GM19395 (cell line): ENCODE data around the gene GSK3A.

ENCODE experiments used
- ATAC-seq: cut with Tn5 transposase; IDR thresholded peaks from one replicate; pipeline ENCODE4 v1.9.1; 2021; ENCODE audit warnings: mild to moderate bottlenecking, moderate library complexity; ENCODE audit not compliant: unreplicated experiment

The GSK3A gene

GRCh38 chr19:42249769-42250168 is 7.4 kb upstream of the GSK3A start:
- ATAC-seq: no peak

GRCh38 chr19:42249149-42249750 is 6.8 kb upstream of the GSK3A start:
- no peak for ATAC-seq

- ATAC-seq: no peak
Measured at GRCh38 chr19:42248270-42249148, 6.1 kb upstream of the GSK3A start.

GRCh38 chr19:42247640-42248199 is 5.3 kb upstream of the GSK3A start:
- no peak for ATAC-seq

- no peak for ATAC-seq
Measured at GRCh38 chr19:42246922-42247639, 4.7 kb upstream of the GSK3A start.

GRCh38 chr19:42246143-42246921 is 3.9 kb upstream of the GSK3A start:
- ATAC-seq: no peak

- ATAC-seq: no peak
Measured at GRCh38 chr19:42245231-42245630, 2.8 kb upstream of the GSK3A start.

GRCh38 chr19:42244347-42245220 is 2.2 kb upstream of the GSK3A start:
- peak; percentile 44 for ATAC-seq

GRCh38 chr19:42242069-42242511 is 312 bp downstream of the GSK3A start:
- no peak for ATAC-seq

GRCh38 chr19:42241279-42241678 is 1.1 kb downstream of the GSK3A start:
- no peak for ATAC-seq

- ATAC-seq: no peak
Measured at GRCh38 chr19:42239544-42240220, 2.7 kb downstream of the GSK3A start.

- ATAC-seq: no peak
Measured at GRCh38 chr19:42235181-42235580, 7.2 kb downstream of the GSK3A start.

GRCh38 chr19:42234364-42234763 is 8.0 kb downstream of the GSK3A start:
- no peak for ATAC-seq

- ATAC-seq: no peak
Measured at GRCh38 chr19:42233678-42234292, 8.6 kb downstream of the GSK3A start.

- ATAC-seq: no peak
Measured at GRCh38 chr19:42233106-42233505, 9.3 kb downstream of the GSK3A start.

GRCh38 chr19:42232435-42232834 is 10.0 kb downstream of the GSK3A start:
- no peak for ATAC-seq

- ATAC-seq: no peak
Measured at GRCh38 chr19:42230571-42230970, 11.8 kb downstream of the GSK3A start.

GRCh38 chr19:42229855-42230351 is 12.5 kb downstream of the GSK3A start:
- no peak for ATAC-seq
